ENCODE results near the gene CDKAL1. TPM values are rescaled to one million over a fixed set of nuclear protein-coding genes. Genes with fewer than 3 reads are reported as not detected.

Gene CDKAL1
- total RNA-seq, 4 donors from 2014 or later = 10.1 to 22.0 (median 12.5) TPM

GRCh38 chr6:20924911-20925543, 390.8 kb downstream of the CDKAL1 start:
- no peak overlapping the region for H3K4me3 ChIP-seq
- H3K27ac ChIP-seq = no peak overlapping the region
- H3K4me1 ChIP-seq = peaks cover 3% of the 10 kb centered on the region
- no peaks in the 10 kb centered on the region for H3K27me3 ChIP-seq
- no peak for DNase-seq (ENCODE audit: low spot score in 2 of 2)
- H3K36me3 ChIP-seq = no peaks in the 10 kb centered on the region
- WGBS = 78% methylated on average over 3 of the region's 3 CpGs
- TF ChIP-seq POLR2AphosphoS5 (IDR thresholded peaks at IDR 0.05) (no peak), CTCF (IDR thresholded peaks at IDR 0.05) (no peak), EP300 (IDR thresholded peaks at IDR 0.05) (no peak), POLR2A (IDR thresholded peaks at IDR 0.05) (no peak)
- no peaks in the 10 kb centered on the region for H3K9me3 ChIP-seq

GRCh38 chr6:20927130-20927860, 393.0 kb downstream of the CDKAL1 start:
- no peaks in the 10 kb centered on the region for H3K36me3 ChIP-seq
- WGBS = 75% methylated on average over 8 of the region's 8 CpGs

GRCh38 chr6:20929283-20929682, 395.0 kb downstream of the CDKAL1 start:
- WGBS = 76% methylated on average over 4 of the region's 4 CpGs
- TF ChIP-seq CTCF (IDR thresholded peaks at IDR 0.05) (no peak), POLR2A (IDR thresholded peaks at IDR 0.05) (no peak), POLR2AphosphoS5 (IDR thresholded peaks at IDR 0.05) (no peak), EP300 (IDR thresholded peaks at IDR 0.05) (no peak)
- no peaks in the 10 kb centered on the region for H3K4me1 ChIP-seq
- no peaks in the 10 kb centered on the region for H3K27me3 ChIP-seq
- H3K36me3 ChIP-seq = no peaks in the 10 kb centered on the region
- no peak overlapping the region for H3K27ac ChIP-seq
- H3K9me3 ChIP-seq = no peaks in the 10 kb centered on the region
- no peak overlapping the region for H3K4me3 ChIP-seq
- DNase-seq (ENCODE audit: low spot score in 2 of 2) = no peak

More at GRCh38 chr6:20927130-20927860, 393.0 kb downstream of the CDKAL1 start:
- Histone ChIP-seq H3K27me3 (no peaks in the 10 kb centered on the region), H3K4me1 (no peaks in the 10 kb centered on the region), H3K27ac (no peak overlapping the region), H3K4me3 (no peak overlapping the region), H3K9me3 (no peaks in the 10 kb centered on the region)
- no peak for DNase-seq (ENCODE audit: low spot score in 2 of 2)
- TF ChIP-seq EP300 (IDR thresholded peaks at IDR 0.05) (no peak), POLR2A (IDR thresholded peaks at IDR 0.05) (no peak), CTCF (IDR thresholded peaks at IDR 0.05) (no peak)

- H3K27me3 ChIP-seq = no peaks in the 10 kb centered on the region
- TF ChIP-seq CTCF (IDR thresholded peaks at IDR 0.05) = no peak
- no peak for TF ChIP-seq POLR2AphosphoS5 (IDR thresholded peaks at IDR 0.05)
- TF ChIP-seq POLR2A (IDR thresholded peaks at IDR 0.05) = no peak
- no peak for TF ChIP-seq EP300 (IDR thresholded peaks at IDR 0.05)
- no peaks in the 10 kb centered on the region for H3K9me3 ChIP-seq
- WGBS = 84% methylated on average over 3 of the region's 3 CpGs
- no peak for DNase-seq (ENCODE audit: low spot score in 2 of 2)
- H3K36me3 ChIP-seq = no peaks in the 10 kb centered on the region
- H3K27ac ChIP-seq = no peak overlapping the region
- H3K4me3 ChIP-seq = no peak overlapping the region
- H3K4me1 ChIP-seq = no peaks in the 10 kb centered on the region
Measured at GRCh38 chr6:20931093-20931492, 396.8 kb downstream of the CDKAL1 start.

- WGBS = 94% methylated on average over 6 of the region's 6 CpGs
- TF ChIP-seq POLR2AphosphoS5 (IDR thresholded peaks at IDR 0.05) (no peak), EP300 (IDR thresholded peaks at IDR 0.05) (no peak), CTCF (IDR thresholded peaks at IDR 0.05) (no peak), POLR2A (IDR thresholded peaks at IDR 0.05) (no peak)
- H3K9me3 ChIP-seq = no peaks in the 10 kb centered on the region
- no peak overlapping the region for H3K27ac ChIP-seq
- no peaks in the 10 kb centered on the region for H3K4me1 ChIP-seq
- H3K4me3 ChIP-seq = no peak overlapping the region
- H3K27me3 ChIP-seq = no peaks in the 10 kb centered on the region
- H3K36me3 ChIP-seq = no peaks in the 10 kb centered on the region
- no peak for DNase-seq (ENCODE audit: low spot score in 2 of 2)
Measured at GRCh38 chr6:20931772-20932171, 397.5 kb downstream of the CDKAL1 start.
